OCI-LY7 (cell line): ENCODE measurements around the gene OXCT2. TPM values are rescaled to one million over a fixed set of nuclear protein-coding genes. Genes with fewer than 3 reads are reported as not detected.

Experiments used
- BruUV-seq: library from RNA; stranded (reverse); fragments of 400-500 nt; replicated peaks from 2 replicates; lab custom pipeline; 2021; lab: Mats Ljungman, UMichigan
- CTCF ChIA-PET: fragments of 300-600 bp; sonication (Branson Sonifier 250); formaldehyde crosslinking; loops from one replicate; lab custom pipeline; 2022; ENCODE audit warnings: antibody characterized with exemption; ENCODE audit not compliant: unreplicated experiment; lab: Charles Lee
- POLR2A ChIA-PET: fragments of 300-600 bp; sonication (Branson Sonifier 250); formaldehyde crosslinking; loops from one replicate; lab custom pipeline; 2022; ENCODE audit warnings: antibody characterized with exemption; lab: Charles Lee
- DNase-seq: peaks from one replicate; pipeline ENCODE4 v3.0.0-alpha.2; 2015; ENCODE audit warnings: low spot score
- H2AFZ ChIP-seq: fragments of 200-600 bp; sonication (generic), shearing (Covaris generic); 2 replicates; pipeline ENCODE4 v1.6.1; 2014; ENCODE audit warnings: mild to moderate bottlenecking, antibody characterized with exemption, low read length, moderate library complexity
- H3K27ac ChIP-seq: fragments of 200-600 bp; sonication (generic); 2 replicates; pipeline ENCODE4 v1.5.1; 2014; ENCODE audit warnings: mixed run types, low read depth, mild to moderate bottlenecking, moderate library complexity, low read length, inconsistent platforms; ENCODE audit not compliant: poor library complexity, severe bottlenecking
- H3K36me3 ChIP-seq: fragments of 200-600 bp; sonication (generic); 2 replicates; pipeline ENCODE4 v1.6.1; 2014; ENCODE audit warnings: mild to moderate bottlenecking, antibody characterized with exemption, low read length, moderate library complexity, mixed read lengths; ENCODE audit not compliant: insufficient read depth
- H3K4me1 ChIP-seq: fragments of 200-600 bp; sonication (generic); 2 replicates; pipeline ENCODE4 v1.5.1; 2014; ENCODE audit warnings: mild to moderate bottlenecking, low read length; ENCODE audit not compliant: insufficient read depth, poor library complexity, severe bottlenecking
- H3K4me2 ChIP-seq: fragments of 200-600 bp; sonication (generic); 2 replicates; pipeline ENCODE4 v1.6.1; 2014; ENCODE audit warnings: mild to moderate bottlenecking, low read length
- H3K4me3 ChIP-seq: fragments of 200-600 bp; sonication (generic); 2 replicates; pipeline ENCODE4 v1.5.1; 2014; ENCODE audit warnings: mild to moderate bottlenecking, low read depth, low read length; ENCODE audit not compliant: poor library complexity, severe bottlenecking
- H3K79me2 ChIP-seq: fragments of 200-600 bp; sonication (generic); 2 replicates; pipeline ENCODE4 v1.6.1; 2016; ENCODE audit warnings: low read depth, mild to moderate bottlenecking, low read length, moderate library complexity, mixed read lengths; ENCODE audit not compliant: insufficient read depth
- H3K9me2 ChIP-seq: fragments of 200-600 bp; sonication (generic); 2 replicates; pipeline ENCODE4 v1.6.1; 2016; ENCODE audit warnings: mild to moderate bottlenecking, low read length, mixed read lengths; ENCODE audit not compliant: insufficient read depth
- H3K9me3 ChIP-seq: fragments of 200-600 bp; sonication (generic); 2 replicates; pipeline ENCODE4 v1.6.1; 2014; ENCODE audit warnings: mild to moderate bottlenecking, mixed run types, low read length, mixed read lengths
- H4K20me1 ChIP-seq: fragments of 200-600 bp; sonication (generic); 2 replicates; pipeline ENCODE4 v1.6.1; 2014; ENCODE audit warnings: mild to moderate bottlenecking, antibody characterized with exemption, low read length, moderate library complexity, mixed read lengths; ENCODE audit not compliant: insufficient read depth
- CTCF ChIP-seq: fragments of 200-600 bp; sonication (generic); conservative IDR thresholded peaks from 2 replicates; pipeline ENCODE4 v1.5.1; 2014; ENCODE audit warnings: mild to moderate bottlenecking, antibody characterized with exemption, low read length, moderate library complexity, mixed read lengths
- EZH2phosphoT487 ChIP-seq: fragments of 200-600 bp; sonication (generic); IDR thresholded peaks from 2 replicates; pipeline ENCODE4 v1.6.1; 2018; ENCODE audit warnings: low read depth, borderline replicate concordance, mild to moderate bottlenecking, mixed run types, antibody characterized with exemption, low read length, moderate library complexity, mixed read lengths
- intact Hi-C: fragments of 100-400 bp; cut with micrococcal nuclease; formaldehyde crosslinking; loops from one replicate; pipeline ENCODE4 v1.10.0; 2022; ENCODE audit not compliant: unreplicated experiment
- total RNA-seq, 2 experiments: library from RNA; depleted of rRNA in 1 of 2; stranded (reverse); fragments of >200 nt in 1 of 2; shearing (Covaris generic) in 1 of 2; gene quantifications; 2 replicates each; pipeline ENCODE4 v1.2.3, GENCODE V29; 2014 to 2022

The OXCT2 gene
- total RNA-seq, 2 experiments from 2014 or later, result 0.17 to 0.79 TPM

- Histone ChIP-seq H3K4me3 (no peak overlapping the region), H3K4me2 (no peak overlapping the region), H4K20me1 (no peaks in the 10 kb centered on the region), H3K36me3 (peaks cover 13% of the 10 kb centered on the region; the same call in 1 of the 2 replicates), H3K9me2 (no peaks in the 10 kb centered on the region), H3K79me2 (no peaks in the 10 kb centered on the region), H2AFZ (no peak overlapping the region), H3K9me3 (no peaks in the 10 kb centered on the region), H3K4me1 (no peaks in the 10 kb centered on the region), H3K27ac (no peak overlapping the region)
- TF ChIP-seq CTCF (no peak), EZH2phosphoT487 (no peak)
- POLR2A ChIA-PET, result no interaction called here
- CTCF ChIA-PET, result no interaction called here
- intact Hi-C loops, result no loop called here
- BruUV-seq, result no TSS peak
- DNase-seq, result no peak
Observed at GRCh38 chr1:39762550-39763540, 8.3 kb downstream of the OXCT2 start.

GRCh38 chr1:39761557-39762260, 9.4 kb downstream of the OXCT2 start:
- CTCF ChIA-PET, result interaction anchor here (0.6 kb wide), 1 partner anchor 463 kb away, joined by 10 read pairs; no protein-coding TSS in a partner anchor
- POLR2A ChIA-PET, result no interaction called here
- no peak for DNase-seq
- no peaks in the 10 kb centered on the region for H3K9me2 ChIP-seq
- intact Hi-C loops, result no loop called here
- H3K9me3 ChIP-seq, result no peaks in the 10 kb centered on the region
- H3K36me3 ChIP-seq, result peaks cover 25% of the 10 kb centered on the region
- no peak overlapping the region for H3K4me3 ChIP-seq
- no peak overlapping the region for H3K27ac ChIP-seq
- H3K4me2 ChIP-seq, result no peak overlapping the region
- H3K4me1 ChIP-seq, result no peaks in the 10 kb centered on the region
- TF ChIP-seq CTCF (no peak), EZH2phosphoT487 (no peak)
- H4K20me1 ChIP-seq, result no peaks in the 10 kb centered on the region
- no peaks in the 10 kb centered on the region for H3K79me2 ChIP-seq
- no TSS peak for BruUV-seq
- H2AFZ ChIP-seq, result no peak overlapping the region
